ENCODE measurements around the gene CHRFAM7A.
"Not testable (repeated sequence)": the region's sequence is repeated elsewhere in the genome, so short reads cannot be mapped to it uniquely, and the experiment has no call there.

CHRFAM7A gene

GRCh38 chr15:30392766-30393663 is at the start of gene CHRFAM7A:
TSS of gene CHRFAM7A (minus strand) at chr15:30393540. CDS start at chr15:30383351, 10,189 bp downstream.
- DNase-seq (ENCODE audit: low read depth in 2 of 3, low spot score in 2 of 3), result not testable (repeated sequence)

GRCh38 chr15:30438348-30438747 is 45.0 kb upstream of the CHRFAM7A start:
- DNase-seq (ENCODE audit: low read depth in 2 of 3, low spot score in 2 of 3), result not testable (repeated sequence)

- DNase-seq (ENCODE audit: low read depth in 2 of 3, low spot score in 2 of 3), result not testable (repeated sequence)
These were observed 42.5 kb upstream of the CHRFAM7A start for GRCh38 chr15:30435878-30436277.

- not testable (repeated sequence) for DNase-seq (ENCODE audit: low read depth in 2 of 3, low spot score in 2 of 3)
These were observed 27.4 kb upstream of the CHRFAM7A start for GRCh38 chr15:30420723-30421122.

- DNase-seq (ENCODE audit: low read depth in 2 of 3, low spot score in 2 of 3), result not testable (repeated sequence)
These were observed 20.8 kb upstream of the CHRFAM7A start, which contains the start of gene GOLGA8R for GRCh38 chr15:30414160-30414559. TSS of gene GOLGA8R (minus strand) at chr15:30414260. CDS start at chr15:30414162, 98 bp downstream.

GRCh38 chr15:30407636-30408035 is 14.3 kb upstream of the CHRFAM7A start:
- DNase-seq (ENCODE audit: low read depth in 2 of 3, low spot score in 2 of 3), result not testable (repeated sequence)

GRCh38 chr15:30398988-30399387 is 5.6 kb upstream of the CHRFAM7A start:
- peak in 1 of 3 experiments; percentile 32 for DNase-seq (ENCODE audit: low read depth in 2 of 3, low spot score in 2 of 3)

GRCh38 chr15:30393664-30393991 is 288 bp upstream of the CHRFAM7A start:
- DNase-seq (ENCODE audit: low read depth in 2 of 3, low spot score in 2 of 3), result not testable (repeated sequence)

- DNase-seq (ENCODE audit: low read depth in 2 of 3, low spot score in 2 of 3), result not testable (repeated sequence)
These were observed 6.9 kb downstream of the CHRFAM7A start for GRCh38 chr15:30386318-30386887.

GRCh38 chr15:30377082-30377413 is 16.3 kb downstream of the CHRFAM7A start:
- DNase-seq (ENCODE audit: low read depth in 2 of 3, low spot score in 2 of 3), result not testable (repeated sequence)

- not testable (repeated sequence) for DNase-seq (ENCODE audit: low read depth in 2 of 3, low spot score in 2 of 3)
These were observed 16.8 kb downstream of the CHRFAM7A start for GRCh38 chr15:30376375-30377081.

- not testable (repeated sequence) for DNase-seq (ENCODE audit: low read depth in 2 of 3, low spot score in 2 of 3)
These were observed 17.5 kb downstream of the CHRFAM7A start for GRCh38 chr15:30375872-30376271.

- DNase-seq (ENCODE audit: low read depth in 2 of 3, low spot score in 2 of 3), result not testable (repeated sequence)
These were observed 18.5 kb downstream of the CHRFAM7A start for GRCh38 chr15:30374862-30375261.

GRCh38 chr15:30368271-30368670 is 25.1 kb downstream of the CHRFAM7A start:
- DNase-seq (ENCODE audit: low read depth in 2 of 3, low spot score in 2 of 3), result not testable (repeated sequence)

- DNase-seq (ENCODE audit: low read depth in 2 of 3, low spot score in 2 of 3), result not testable (repeated sequence)
These were observed 26.1 kb downstream of the CHRFAM7A start for GRCh38 chr15:30367246-30367645.

GRCh38 chr15:30361404-30361803 is 31.9 kb downstream of the CHRFAM7A start:
- DNase-seq (ENCODE audit: low read depth in 2 of 3, low spot score in 2 of 3), result not testable (repeated sequence)

GRCh38 chr15:30360990-30361389 is 32.4 kb downstream of the CHRFAM7A start:
- DNase-seq (ENCODE audit: low read depth in 2 of 3, low spot score in 2 of 3), result not testable (repeated sequence)

GRCh38 chr15:30355043-30355442 is 38.3 kb downstream of the CHRFAM7A start:
- DNase-seq (ENCODE audit: low read depth in 2 of 3, low spot score in 2 of 3), result not testable (repeated sequence)

- DNase-seq (ENCODE audit: low read depth in 2 of 3, low spot score in 2 of 3), result not testable (repeated sequence)
These were observed 43.5 kb downstream of the CHRFAM7A start for GRCh38 chr15:30349803-30350202.

GRCh38 chr15:30336584-30336983 is 56.8 kb downstream of the CHRFAM7A start:
- not testable (repeated sequence) for DNase-seq (ENCODE audit: low read depth in 2 of 3, low spot score in 2 of 3)

GRCh38 chr15:30334152-30334551 is 59.2 kb downstream of the CHRFAM7A start:
- not testable (repeated sequence) for DNase-seq (ENCODE audit: low read depth in 2 of 3, low spot score in 2 of 3)

Data from activated CD8-positive, alpha-beta memory T cell treated with anti-CD3 and anti-CD28 coated beads for 48 hours (primary cell).